Astrocyte of the cerebellum (primary cell): ENCODE data around the gene DOC2A.

Source experiments
- DNase-seq: peaks from one replicate; pipeline ENCODE4 v3.0.0-alpha.2; 2011; ENCODE audit warnings: low read depth
- H3K4me3 ChIP-seq: 2 replicates; pipeline ENCODE4 v1.5.1; 2011; ENCODE audit warnings: mild to moderate bottlenecking, low read depth, low read length, moderate library complexity
- in situ Hi-C: cut with HindIII; loops from 2 replicates; pipeline ENCODE4 v1.10.0; 2017; ENCODE audit warnings: low sequenced_read_pairs
- TF ChIP-seq, protein P1 (sequence below): IDR thresholded peaks from 2 replicates; pipeline ENCODE4 v1.5.1; 2012; ENCODE audit warnings: low read length, low read depth, moderate library complexity, mild to moderate bottlenecking; ENCODE audit errors: missing control alignments

DOC2A gene

DNA sequence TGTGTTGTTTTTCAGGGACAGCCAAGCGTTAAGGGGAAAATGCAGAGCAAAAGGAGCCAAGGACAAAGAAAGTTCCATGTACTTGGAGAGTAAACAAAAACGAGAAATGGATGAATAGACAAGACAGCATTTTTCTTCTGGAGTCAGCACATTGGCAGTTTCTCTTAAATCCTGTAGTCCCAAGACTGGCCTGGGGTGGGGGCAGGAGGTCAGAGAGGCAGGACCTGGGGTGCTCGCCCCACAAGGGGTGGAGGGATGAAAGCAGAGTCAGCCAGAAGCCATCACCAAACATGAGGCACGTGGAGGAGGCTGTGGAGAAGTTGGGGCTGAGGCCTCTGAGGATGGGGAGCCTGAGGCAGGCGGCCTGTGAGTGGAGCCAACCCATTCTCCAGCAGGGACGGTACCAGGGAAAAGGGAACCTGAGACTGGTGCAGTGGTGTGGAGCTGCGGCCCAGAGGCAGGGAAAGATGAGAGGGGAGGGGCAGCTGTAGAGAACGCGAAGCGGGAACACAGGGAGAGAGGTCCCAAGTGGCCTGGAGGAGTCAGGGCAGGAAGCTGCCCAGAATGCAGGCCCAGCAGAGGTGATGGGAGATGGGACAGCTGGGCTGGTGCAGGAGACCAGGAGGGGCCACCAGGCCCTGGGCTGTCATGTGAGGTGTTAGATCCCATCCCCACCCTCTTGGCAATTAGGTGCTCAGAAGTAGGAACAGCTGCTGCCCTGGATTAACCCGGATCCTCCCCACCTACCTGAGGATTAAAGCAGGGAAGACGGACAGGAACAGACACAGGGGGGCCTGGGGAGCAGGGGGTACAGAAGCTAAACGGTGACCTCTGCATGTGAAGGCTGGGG lies 17.0 kb upstream of the DOC2A start:
- in situ Hi-C loops = no loop called here
- H3K4me3 ChIP-seq = no peak overlapping the region
- TF ChIP-seq, protein P1, sequence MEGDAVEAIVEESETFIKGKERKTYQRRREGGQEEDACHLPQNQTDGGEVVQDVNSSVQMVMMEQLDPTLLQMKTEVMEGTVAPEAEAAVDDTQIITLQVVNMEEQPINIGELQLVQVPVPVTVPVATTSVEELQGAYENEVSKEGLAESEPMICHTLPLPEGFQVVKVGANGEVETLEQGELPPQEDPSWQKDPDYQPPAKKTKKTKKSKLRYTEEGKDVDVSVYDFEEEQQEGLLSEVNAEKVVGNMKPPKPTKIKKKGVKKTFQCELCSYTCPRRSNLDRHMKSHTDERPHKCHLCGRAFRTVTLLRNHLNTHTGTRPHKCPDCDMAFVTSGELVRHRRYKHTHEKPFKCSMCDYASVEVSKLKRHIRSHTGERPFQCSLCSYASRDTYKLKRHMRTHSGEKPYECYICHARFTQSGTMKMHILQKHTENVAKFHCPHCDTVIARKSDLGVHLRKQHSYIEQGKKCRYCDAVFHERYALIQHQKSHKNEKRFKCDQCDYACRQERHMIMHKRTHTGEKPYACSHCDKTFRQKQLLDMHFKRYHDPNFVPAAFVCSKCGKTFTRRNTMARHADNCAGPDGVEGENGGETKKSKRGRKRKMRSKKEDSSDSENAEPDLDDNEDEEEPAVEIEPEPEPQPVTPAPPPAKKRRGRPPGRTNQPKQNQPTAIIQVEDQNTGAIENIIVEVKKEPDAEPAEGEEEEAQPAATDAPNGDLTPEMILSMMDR = no peak

DNA sequence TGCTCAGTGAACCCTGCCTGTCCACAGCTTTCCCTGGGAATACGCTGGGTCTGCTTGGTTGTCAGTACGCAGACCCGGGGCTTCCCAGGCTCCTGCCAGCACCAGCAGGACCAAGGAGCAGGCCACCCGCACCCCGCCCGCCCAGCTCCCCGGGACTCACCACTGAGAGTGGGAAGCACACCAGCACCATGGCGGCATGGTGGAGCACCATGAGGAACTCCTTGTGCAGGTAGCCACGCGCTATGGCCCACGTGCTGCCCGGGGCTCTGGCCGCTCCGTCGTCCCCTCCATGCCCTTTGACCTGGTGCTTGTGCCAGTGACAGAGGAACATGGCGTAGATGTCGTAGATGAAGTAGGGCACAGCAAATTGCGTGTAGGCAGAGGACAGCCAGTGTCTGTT lies 15.6 kb upstream of the DOC2A start:
- DNase-seq = no peak
- H3K4me3 ChIP-seq = no peak overlapping the region
- TF ChIP-seq, protein P1 = no peak
- in situ Hi-C loops = no loop called here

More for the DNA sequence above, 17.0 kb upstream of the DOC2A start:
- DNase-seq = no peak

DNA sequence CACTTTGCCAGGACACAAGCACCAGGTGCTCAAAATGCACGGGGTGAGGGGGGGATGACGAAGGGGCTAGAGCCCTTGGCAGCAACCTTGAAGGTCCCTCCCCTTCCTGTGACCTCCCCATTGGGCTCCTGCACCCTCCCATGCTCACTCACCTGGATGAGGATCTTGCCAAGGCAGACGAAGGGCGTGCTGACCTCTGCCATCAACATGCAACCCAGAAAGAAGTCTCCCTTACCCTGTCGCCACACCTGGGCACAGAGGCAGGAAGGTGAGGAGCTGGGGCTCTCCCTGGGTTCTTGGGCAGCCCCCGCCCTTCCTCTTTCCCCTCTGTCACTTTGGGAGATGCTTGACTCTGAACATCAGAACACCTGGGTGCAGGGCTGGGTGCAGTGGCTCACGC lies 14.7 kb upstream of the DOC2A start:
- TF ChIP-seq, protein P1 = no peak
- in situ Hi-C loops = no loop called here

DNA sequence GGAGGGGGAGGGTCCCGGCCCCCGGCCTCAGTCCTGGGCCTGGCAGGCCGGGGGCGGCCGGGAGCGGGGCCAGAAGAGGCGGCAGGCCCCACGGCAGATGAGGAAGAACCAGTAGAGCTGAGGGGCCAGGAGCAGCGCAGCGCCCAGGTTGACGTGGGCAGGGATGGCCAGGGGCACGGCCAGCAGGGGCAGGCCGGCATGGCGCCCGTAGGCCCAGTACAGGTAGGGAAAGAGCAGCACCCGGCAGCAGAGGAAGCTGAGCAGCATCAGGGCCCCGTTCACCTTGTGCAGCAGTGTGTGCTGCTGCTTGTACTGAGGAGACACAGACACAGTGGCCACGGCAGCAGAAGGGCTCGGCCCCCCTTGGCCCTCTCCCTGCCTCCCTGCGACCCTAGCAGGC lies 14.3 kb upstream of the DOC2A start:
- in situ Hi-C loops = no loop called here
- no peak overlapping the region for H3K4me3 ChIP-seq

More for the DNA sequence above, 14.7 kb upstream of the DOC2A start:
- H3K4me3 ChIP-seq = no peak overlapping the region
- no peak for DNase-seq

DNA sequence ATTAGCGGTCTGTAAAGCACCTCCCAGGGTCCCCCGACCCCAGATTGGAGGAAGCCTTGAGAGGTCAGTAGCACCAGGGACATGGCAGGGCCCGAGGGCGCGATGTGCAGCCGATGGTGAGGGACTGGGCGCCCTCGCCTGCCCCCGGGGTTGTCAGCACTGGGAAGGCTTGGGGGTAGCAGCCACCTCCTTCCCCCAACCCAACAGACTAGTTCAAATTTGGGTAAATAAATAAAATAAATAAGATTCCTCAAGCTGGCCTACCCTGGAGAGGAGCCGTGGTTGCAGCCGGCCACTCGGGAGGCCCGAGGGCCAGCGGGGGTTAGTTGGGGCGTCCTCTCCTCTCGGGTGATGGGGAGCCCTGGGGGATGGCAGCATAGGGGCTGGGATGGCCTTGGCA lies 13.6 kb upstream of the DOC2A start:
- TF ChIP-seq, protein P1 = no peak
- in situ Hi-C loops = no loop called here
- DNase-seq = no peak
- no peak overlapping the region for H3K4me3 ChIP-seq

More for the DNA sequence above, 14.3 kb upstream of the DOC2A start:
- no peak for DNase-seq
- TF ChIP-seq, protein P1 = no peak

DNA sequence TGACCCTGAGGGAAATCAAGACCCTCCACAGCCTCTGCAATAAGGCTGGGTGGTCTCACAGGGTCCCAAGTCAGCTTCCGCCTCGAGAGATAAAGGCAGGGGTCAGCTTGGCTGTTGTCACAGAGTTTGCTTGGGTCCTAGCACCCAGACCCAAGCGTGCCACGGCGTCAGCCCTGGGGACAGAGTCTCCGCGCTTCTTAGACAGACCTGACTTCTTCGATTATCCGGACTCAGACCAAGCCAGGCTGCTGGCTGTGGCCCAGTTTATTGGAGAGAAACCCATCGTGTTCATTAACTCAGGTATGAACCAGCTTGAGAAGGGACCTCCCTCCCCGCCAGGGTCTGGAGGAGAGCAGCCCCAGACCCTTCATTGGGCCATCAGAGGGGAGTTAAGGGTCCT lies 12.8 kb upstream of the DOC2A start:
- DNase-seq = no peak
- no peak overlapping the region for H3K4me3 ChIP-seq
- TF ChIP-seq, protein P1 = no peak
- in situ Hi-C loops = no loop called here
